HCT116 (cell line): ENCODE data around the gene RPL36A.

Experiments used
- EZH2 ChIP-seq: fragments of 200-600 bp; sonication (generic); IDR thresholded peaks from 2 replicates; pipeline ENCODE4 v1.6.1; 2017; ENCODE audit warnings: antibody characterized with exemption, mixed run types
- EZH2phosphoT487 ChIP-seq: fragments of 200-600 bp; IDR thresholded peaks from 2 replicates; pipeline ENCODE4 v1.6.1; 2018; ENCODE audit warnings: antibody characterized with exemption, borderline replicate concordance
- JUND ChIP-seq: IDR thresholded peaks from 2 replicates; pipeline ENCODE4 v1.6.1; 2012
- POLR2A ChIP-seq: IDR thresholded peaks from 2 replicates; pipeline ENCODE4 v1.7.0; 2011; ENCODE audit warnings: borderline replicate concordance; ENCODE audit not compliant: insufficient read depth, insufficient read length; ENCODE audit errors: extremely low read depth
- POLR2AphosphoS5 ChIP-seq: IDR thresholded peaks from 2 replicates; pipeline ENCODE4 v1.6.1; 2011; ENCODE audit warnings: mild to moderate bottlenecking, low read depth, low read length, moderate library complexity
- SP1 ChIP-seq: IDR thresholded peaks from 2 replicates; pipeline ENCODE4 v1.6.1; 2012; ENCODE audit warnings: low read depth
- SRF ChIP-seq: IDR thresholded peaks from 2 replicates; pipeline ENCODE4 v1.6.1; 2012; ENCODE audit warnings: low read depth
- TF ChIP-seq, protein P1 (sequence below): IDR thresholded peaks from 2 replicates; pipeline ENCODE4 v1.6.1; 2011; ENCODE audit warnings: mild to moderate bottlenecking, low read length, moderate library complexity; ENCODE audit not compliant: insufficient replicate concordance; ENCODE audit errors: extremely low read depth
- TF ChIP-seq, protein P2 (sequence below), 3 experiments: fragments of 200-600 bp in 1 of 3; sonication (generic) in 1 of 3; IDR thresholded peaks in 2 of 3; conservative IDR thresholded peaks in 1 of 3; 2 replicates each; pipeline ENCODE4 v1.5.1; 2012 to 2017; ENCODE audit warnings: low read depth in 2 of 3, low read length in 2 of 3, antibody characterized with exemption in 1 of 3, borderline replicate concordance in 1 of 3, control low read depth in 1 of 3, mild to moderate bottlenecking in 1 of 3, mixed read lengths in 1 of 3, mixed run types in 1 of 3, moderate library complexity in 1 of 3; ENCODE audit not compliant: insufficient read depth in 1 of 3
- TF ChIP-seq, protein P3 (sequence below): IDR thresholded peaks from 2 replicates; pipeline ENCODE4 v1.6.1; 2012

DNA sequence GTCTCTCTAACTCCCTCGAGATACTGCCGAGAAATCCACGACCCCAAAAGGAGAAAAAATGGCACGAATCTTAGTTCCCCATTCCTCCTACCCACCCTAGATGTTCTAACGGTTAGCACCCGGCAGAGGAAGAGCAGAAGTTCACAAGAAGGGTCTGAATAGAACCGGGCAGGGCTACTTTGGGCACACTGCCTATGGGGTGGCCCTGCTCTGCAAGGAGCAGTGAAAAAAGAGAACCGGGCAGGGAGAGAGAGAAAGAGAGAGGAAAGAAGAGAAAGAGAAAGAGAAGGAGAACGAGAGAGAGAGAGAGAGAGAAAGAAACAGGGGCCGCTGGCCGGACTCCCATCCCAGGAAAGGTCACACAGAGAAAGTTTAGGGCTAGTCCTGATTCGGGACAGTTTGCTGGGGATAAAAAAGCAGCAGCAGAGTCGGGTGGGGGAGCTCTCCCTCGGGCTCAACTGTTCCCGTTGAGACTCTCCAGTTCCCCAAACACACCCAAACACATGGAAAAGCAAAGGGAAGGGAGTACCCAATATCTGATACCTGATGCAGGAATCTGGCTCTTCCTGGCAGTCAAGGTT lies 16.4 kb downstream of the RPL36A start:
- TF ChIP-seq EZH2 (no peak), JUND (no peak), SRF (no peak), EZH2phosphoT487 (no peak), POLR2AphosphoS5 (no peak), POLR2A (no peak), SP1 (no peak)
- TF ChIP-seq, protein P1, sequence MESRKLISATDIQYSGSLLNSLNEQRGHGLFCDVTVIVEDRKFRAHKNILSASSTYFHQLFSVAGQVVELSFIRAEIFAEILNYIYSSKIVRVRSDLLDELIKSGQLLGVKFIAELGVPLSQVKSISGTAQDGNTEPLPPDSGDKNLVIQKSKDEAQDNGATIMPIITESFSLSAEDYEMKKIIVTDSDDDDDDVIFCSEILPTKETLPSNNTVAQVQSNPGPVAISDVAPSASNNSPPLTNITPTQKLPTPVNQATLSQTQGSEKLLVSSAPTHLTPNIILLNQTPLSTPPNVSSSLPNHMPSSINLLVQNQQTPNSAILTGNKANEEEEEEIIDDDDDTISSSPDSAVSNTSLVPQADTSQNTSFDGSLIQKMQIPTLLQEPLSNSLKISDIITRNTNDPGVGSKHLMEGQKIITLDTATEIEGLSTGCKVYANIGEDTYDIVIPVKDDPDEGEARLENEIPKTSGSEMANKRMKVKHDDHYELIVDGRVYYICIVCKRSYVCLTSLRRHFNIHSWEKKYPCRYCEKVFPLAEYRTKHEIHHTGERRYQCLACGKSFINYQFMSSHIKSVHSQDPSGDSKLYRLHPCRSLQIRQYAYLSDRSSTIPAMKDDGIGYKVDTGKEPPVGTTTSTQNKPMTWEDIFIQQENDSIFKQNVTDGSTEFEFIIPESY: no peak
- TF ChIP-seq, protein P2, sequence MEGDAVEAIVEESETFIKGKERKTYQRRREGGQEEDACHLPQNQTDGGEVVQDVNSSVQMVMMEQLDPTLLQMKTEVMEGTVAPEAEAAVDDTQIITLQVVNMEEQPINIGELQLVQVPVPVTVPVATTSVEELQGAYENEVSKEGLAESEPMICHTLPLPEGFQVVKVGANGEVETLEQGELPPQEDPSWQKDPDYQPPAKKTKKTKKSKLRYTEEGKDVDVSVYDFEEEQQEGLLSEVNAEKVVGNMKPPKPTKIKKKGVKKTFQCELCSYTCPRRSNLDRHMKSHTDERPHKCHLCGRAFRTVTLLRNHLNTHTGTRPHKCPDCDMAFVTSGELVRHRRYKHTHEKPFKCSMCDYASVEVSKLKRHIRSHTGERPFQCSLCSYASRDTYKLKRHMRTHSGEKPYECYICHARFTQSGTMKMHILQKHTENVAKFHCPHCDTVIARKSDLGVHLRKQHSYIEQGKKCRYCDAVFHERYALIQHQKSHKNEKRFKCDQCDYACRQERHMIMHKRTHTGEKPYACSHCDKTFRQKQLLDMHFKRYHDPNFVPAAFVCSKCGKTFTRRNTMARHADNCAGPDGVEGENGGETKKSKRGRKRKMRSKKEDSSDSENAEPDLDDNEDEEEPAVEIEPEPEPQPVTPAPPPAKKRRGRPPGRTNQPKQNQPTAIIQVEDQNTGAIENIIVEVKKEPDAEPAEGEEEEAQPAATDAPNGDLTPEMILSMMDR (IDR thresholded peaks at IDR 0.05 in 2 of 3, conservative IDR thresholded peaks at IDR 0.05 in 1 of 3; ENCODE audit: borderline replicate concordance in 1 of 3, insufficient read depth in 1 of 3, low read depth in 2 of 3, low read length in 2 of 3): no peak
- TF ChIP-seq, protein P3, sequence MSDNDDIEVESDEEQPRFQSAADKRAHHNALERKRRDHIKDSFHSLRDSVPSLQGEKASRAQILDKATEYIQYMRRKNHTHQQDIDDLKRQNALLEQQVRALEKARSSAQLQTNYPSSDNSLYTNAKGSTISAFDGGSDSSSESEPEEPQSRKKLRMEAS: no peak
